ENCODE measurements around the gene SLC28A1.

DNA sequence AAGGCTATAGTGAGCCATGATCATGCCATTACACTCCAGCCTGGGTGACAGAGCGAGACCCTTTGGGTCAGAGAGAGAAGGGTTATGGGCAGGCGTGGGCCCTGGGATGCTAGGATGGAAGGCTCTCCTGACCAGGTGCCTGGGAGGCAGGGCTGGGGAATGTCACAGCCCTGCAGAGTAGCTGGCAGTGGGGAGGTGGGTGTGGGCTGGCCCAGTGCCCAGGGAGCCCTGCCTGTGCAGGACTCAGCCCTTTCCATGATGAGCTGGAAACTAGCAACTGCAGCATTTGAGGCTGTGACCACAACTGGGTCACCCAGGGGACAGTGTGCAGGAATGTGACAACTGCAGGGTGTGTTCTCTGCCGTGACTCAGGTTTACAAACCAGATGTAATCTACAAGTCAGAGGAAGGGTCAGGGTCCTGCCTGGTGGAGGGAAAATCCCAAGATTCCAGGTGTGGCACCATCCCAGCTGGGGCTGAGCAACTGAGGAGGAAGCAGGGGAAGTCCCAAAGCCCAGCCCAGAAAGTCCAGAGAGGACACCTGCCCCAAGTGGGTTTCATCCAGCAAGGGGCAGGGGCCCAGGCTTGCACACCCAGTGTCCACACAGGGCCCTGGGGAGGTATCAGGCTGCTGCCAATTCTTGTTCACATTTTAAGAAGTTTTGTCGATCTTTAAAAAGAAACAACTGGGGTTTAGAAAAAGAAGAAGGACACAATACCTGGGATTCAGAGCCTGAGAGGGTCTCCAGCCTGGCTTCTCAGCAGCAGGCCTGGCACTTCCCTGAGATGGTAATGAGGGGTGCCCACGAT is 45.5 kb downstream of the SLC28A1 start:
- TF ChIP-seq REST (IDR thresholded peaks at IDR 0.05) (no peak), CTCF (IDR thresholded peaks at IDR 0.05; ENCODE audit: low read depth, low read length, missing input control) (no peak), MAX (IDR thresholded peaks at IDR 0.05) (no peak), TAF1 (conservative IDR thresholded peaks at IDR 0.05) (no peak)
